CD4-positive, alpha-beta T cell treated with Interferon alpha-2 for 1 hour (primary cell): Measurements from ENCODE around the gene RGL3.
A peak's percentile ranks its signal among the peaks of the same experiment; 100 is the strongest.
"Not testable (repeated sequence)": the region's sequence is repeated elsewhere in the genome, so short reads cannot be mapped to it uniquely, and the experiment has no call there.

Source experiments
- DNase-seq, 2 donors: peaks; one replicate each; pipeline ENCODE4 v3.0.0-alpha.2; 2020 to 2022

The RGL3 gene

GRCh38 chr19:11356074-11356397, 63.1 kb downstream of the RGL3 start:
- DNase-seq = no peak

GRCh38 chr19:11355160-11356073, 63.7 kb downstream of the RGL3 start, which contains the start of gene PLPPR2:
Gene PLPPR2, plus strand, starts transcription at chr19:11355432. Its CDS starts 2,242 bp downstream, at chr19:11357674.
- peak; percentile 90 to 91 for DNase-seq

GRCh38 chr19:11354102-11354501, 65.0 kb downstream of the RGL3 start:
- not testable (repeated sequence) for DNase-seq

GRCh38 chr19:11349171-11349570, 69.9 kb downstream of the RGL3 start:
- no peak for DNase-seq

GRCh38 chr19:11347546-11348039, 71.5 kb downstream of the RGL3 start:
- DNase-seq = no peak

- peak; percentile 99 for DNase-seq
Observed at GRCh38 chr19:11346104-11346940, 72.8 kb downstream of the RGL3 start, which contains the start of the genes CCDC159 and TMEM205. Gene CCDC159, plus strand, starts transcription at chr19:11346519. Its CDS starts 88 bp downstream, at chr19:11346607. Gene TMEM205, minus strand, starts transcription at chr19:11346268. Its CDS starts 649 bp downstream, at chr19:11345619.

GRCh38 chr19:11345122-11345803, 73.9 kb downstream of the RGL3 start:
- no peak for DNase-seq
